Measurements from ENCODE around the gene OR2T35.
"Not testable (repeated sequence)": the region's sequence is repeated elsewhere in the genome, so short reads cannot be mapped to it uniquely, and the experiment has no call there.

OR2T35 gene

GRCh38 chr1:248645178-248645577, at the start of gene OR2T35:
TSS of gene OR2T35 (minus strand) at chr1:248645278. CDS start at chr1:248639258, 6,020 bp downstream.
- DNase-seq (ENCODE audit: low read depth in 2 of 2, low spot score in 1 of 2): not testable (repeated sequence)

- no peak for DNase-seq (ENCODE audit: low read depth in 2 of 2, low spot score in 1 of 2)
Measured at GRCh38 chr1:248691567-248692155, 46.6 kb upstream of the OR2T35 start.

GRCh38 chr1:248688527-248689298, 43.6 kb upstream of the OR2T35 start:
- no peak for DNase-seq (ENCODE audit: low read depth in 2 of 2, low spot score in 1 of 2)

- DNase-seq (ENCODE audit: low read depth in 2 of 2, low spot score in 1 of 2): no peak
Measured at GRCh38 chr1:248686815-248687214, 41.7 kb upstream of the OR2T35 start.

- DNase-seq (ENCODE audit: low read depth in 2 of 2, low spot score in 1 of 2): no peak
Measured at GRCh38 chr1:248681651-248682050, 36.6 kb upstream of the OR2T35 start.

GRCh38 chr1:248670003-248670402, 24.9 kb upstream of the OR2T35 start:
- no peak for DNase-seq (ENCODE audit: low read depth in 2 of 2, low spot score in 1 of 2)

- not testable (repeated sequence) for DNase-seq (ENCODE audit: low read depth in 2 of 2, low spot score in 1 of 2)
Measured at GRCh38 chr1:248663453-248664328, 18.6 kb upstream of the OR2T35 start.

- not testable (repeated sequence) for DNase-seq (ENCODE audit: low read depth in 2 of 2, low spot score in 1 of 2)
Measured at GRCh38 chr1:248656797-248657196, 11.7 kb upstream of the OR2T35 start.

- DNase-seq (ENCODE audit: low read depth in 2 of 2, low spot score in 1 of 2): not testable (repeated sequence)
Measured at GRCh38 chr1:248655354-248655753, 10.3 kb upstream of the OR2T35 start, which contains the start of gene OR2T27. TSS of gene OR2T27 (minus strand) at chr1:248655528. CDS start at chr1:248650884, 4,644 bp downstream.

GRCh38 chr1:248648770-248649536, 3.9 kb upstream of the OR2T35 start:
- not testable (repeated sequence) for DNase-seq (ENCODE audit: low read depth in 2 of 2, low spot score in 1 of 2)

- not testable (repeated sequence) for DNase-seq (ENCODE audit: low read depth in 2 of 2, low spot score in 1 of 2)
Measured at GRCh38 chr1:248642971-248643651, 2.0 kb downstream of the OR2T35 start.

- DNase-seq (ENCODE audit: low read depth in 2 of 2, low spot score in 1 of 2): not testable (repeated sequence)
Measured at GRCh38 chr1:248641583-248641982, 3.5 kb downstream of the OR2T35 start.

- not testable (repeated sequence) for DNase-seq (ENCODE audit: low read depth in 2 of 2, low spot score in 1 of 2)
Measured at GRCh38 chr1:248640906-248641305, 4.2 kb downstream of the OR2T35 start.

GRCh38 chr1:248639652-248640051, 5.4 kb downstream of the OR2T35 start:
- DNase-seq (ENCODE audit: low read depth in 2 of 2, low spot score in 1 of 2): not testable (repeated sequence)

- not testable (repeated sequence) for DNase-seq (ENCODE audit: low read depth in 2 of 2, low spot score in 1 of 2)
Measured at GRCh38 chr1:248636612-248637011, 8.5 kb downstream of the OR2T35 start.

- DNase-seq (ENCODE audit: low read depth in 2 of 2, low spot score in 1 of 2): not testable (repeated sequence)
Measured at GRCh38 chr1:248634991-248635390, 10.1 kb downstream of the OR2T35 start, which contains the start of gene OR2T11. TSS of gene OR2T11 (minus strand) at chr1:248635091. CDS start at chr1:248627128, 7,963 bp downstream.

GRCh38 chr1:248631354-248632008, 13.6 kb downstream of the OR2T35 start:
- no peak for DNase-seq (ENCODE audit: low read depth in 2 of 2, low spot score in 1 of 2)

GRCh38 chr1:248630551-248630950, 14.5 kb downstream of the OR2T35 start:
- no peak for DNase-seq (ENCODE audit: low read depth in 2 of 2, low spot score in 1 of 2)
